WTC11 (cell line): ENCODE results near the gene PHOSPHO2.

Experiments
- ATF1 ChIP-seq: sonication (generic); formaldehyde crosslinking; IDR thresholded peaks from 2 replicates; pipeline ENCODE4 v1.8.1; 2023; ENCODE audit warnings: mild to moderate bottlenecking, moderate library complexity, missing genetic modification reagents
- CREM ChIP-seq: sonication (generic); formaldehyde crosslinking; IDR thresholded peaks from 2 replicates; pipeline ENCODE4 v1.8.1; 2022; ENCODE audit warnings: mild to moderate bottlenecking, missing genetic modification reagents, moderate library complexity
- ESRRA ChIP-seq: sonication (generic); formaldehyde crosslinking; IDR thresholded peaks from 2 replicates; pipeline ENCODE4 v1.8.1; 2022; ENCODE audit warnings: mild to moderate bottlenecking, missing genetic modification reagents, borderline replicate concordance
- GABPB1 ChIP-seq: sonication (generic); formaldehyde crosslinking; IDR thresholded peaks from 2 replicates; pipeline ENCODE4 v1.8.1; 2023; ENCODE audit warnings: mild to moderate bottlenecking, missing genetic modification reagents
- NFYB ChIP-seq: sonication (generic); formaldehyde crosslinking; conservative IDR thresholded peaks from 2 replicates; pipeline ENCODE4 v1.8.0; 2022; ENCODE audit warnings: low read depth, missing genetic modification reagents
- NR3C1 ChIP-seq: sonication (generic); formaldehyde crosslinking; conservative IDR thresholded peaks from 2 replicates; pipeline ENCODE4 v1.8.1; 2023; ENCODE audit warnings: low read depth, mild to moderate bottlenecking, missing genetic modification reagents
- SMAD4 ChIP-seq: sonication (generic); formaldehyde crosslinking; IDR thresholded peaks from 2 replicates; pipeline ENCODE4 v1.8.0; 2022; ENCODE audit warnings: mild to moderate bottlenecking, missing genetic modification reagents
- ZNF121 ChIP-seq: sonication (generic); formaldehyde crosslinking; IDR thresholded peaks from 2 replicates; pipeline ENCODE4 v1.8.0; 2023; ENCODE audit warnings: missing genetic modification reagents
- TF ChIP-seq, protein P1 (sequence below): fragments of 200-600 bp; IDR thresholded peaks from 2 replicates; pipeline ENCODE4 v1.8.0; 2022; ENCODE audit warnings: antibody characterized with exemption
- TF ChIP-seq, protein P2 (sequence below): fragments of 250-450 bp; sonication (Bioruptor Pico); IDR thresholded peaks from 2 replicates; pipeline ENCODE4 v1.9.0; 2021; ENCODE audit warnings: moderate library complexity, mild to moderate bottlenecking, inconsistent platforms, borderline replicate concordance
- TF ChIP-seq, protein P3 (sequence below): sonication (generic); formaldehyde crosslinking; IDR thresholded peaks from 2 replicates; pipeline ENCODE4 v1.8.0; 2022; ENCODE audit warnings: mild to moderate bottlenecking, missing genetic modification reagents
- TF ChIP-seq, protein P4 (sequence below): sonication (generic); formaldehyde crosslinking; conservative IDR thresholded peaks from 2 replicates; pipeline ENCODE4 v1.8.1; 2022; ENCODE audit warnings: mild to moderate bottlenecking, missing genetic modification reagents
- TF ChIP-seq, protein P5 (sequence below): sonication (generic); formaldehyde crosslinking; IDR thresholded peaks from 2 replicates; pipeline ENCODE4 v1.8.1; 2022; ENCODE audit warnings: missing genetic modification reagents, borderline replicate concordance

DNA sequence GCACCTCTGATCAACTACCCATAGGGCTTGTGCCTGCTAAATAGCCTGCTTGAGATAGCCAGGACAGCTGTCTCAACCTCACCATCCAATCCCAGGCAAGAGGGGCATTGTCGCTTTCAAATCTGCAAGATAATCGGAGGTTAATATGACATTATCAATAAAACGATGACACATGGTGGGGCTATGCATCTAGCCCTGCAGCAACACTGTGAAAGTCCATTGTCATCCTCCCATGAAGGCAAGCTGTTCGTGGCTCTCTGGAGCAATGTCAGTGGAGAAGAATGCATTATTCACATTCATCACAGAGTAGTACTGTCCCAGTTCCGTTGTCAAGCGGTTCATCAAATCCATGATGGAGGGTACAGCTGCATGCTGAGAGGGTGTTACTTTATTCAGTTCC is 20.4 kb downstream of the PHOSPHO2 start:
- TF ChIP-seq, protein P1, sequence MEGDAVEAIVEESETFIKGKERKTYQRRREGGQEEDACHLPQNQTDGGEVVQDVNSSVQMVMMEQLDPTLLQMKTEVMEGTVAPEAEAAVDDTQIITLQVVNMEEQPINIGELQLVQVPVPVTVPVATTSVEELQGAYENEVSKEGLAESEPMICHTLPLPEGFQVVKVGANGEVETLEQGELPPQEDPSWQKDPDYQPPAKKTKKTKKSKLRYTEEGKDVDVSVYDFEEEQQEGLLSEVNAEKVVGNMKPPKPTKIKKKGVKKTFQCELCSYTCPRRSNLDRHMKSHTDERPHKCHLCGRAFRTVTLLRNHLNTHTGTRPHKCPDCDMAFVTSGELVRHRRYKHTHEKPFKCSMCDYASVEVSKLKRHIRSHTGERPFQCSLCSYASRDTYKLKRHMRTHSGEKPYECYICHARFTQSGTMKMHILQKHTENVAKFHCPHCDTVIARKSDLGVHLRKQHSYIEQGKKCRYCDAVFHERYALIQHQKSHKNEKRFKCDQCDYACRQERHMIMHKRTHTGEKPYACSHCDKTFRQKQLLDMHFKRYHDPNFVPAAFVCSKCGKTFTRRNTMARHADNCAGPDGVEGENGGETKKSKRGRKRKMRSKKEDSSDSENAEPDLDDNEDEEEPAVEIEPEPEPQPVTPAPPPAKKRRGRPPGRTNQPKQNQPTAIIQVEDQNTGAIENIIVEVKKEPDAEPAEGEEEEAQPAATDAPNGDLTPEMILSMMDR = no peak
- TF ChIP-seq NR3C1 (CRISPR knock-in tag) (no peak), ESRRA (CRISPR knock-in tag) (no peak), ATF1 (CRISPR knock-in tag) (no peak), CREM (no peak), GABPB1 (no peak), SMAD4 (no peak), ZNF121 (CRISPR knock-in tag) (no peak), NFYB (no peak)
- TF ChIP-seq, protein P2, sequence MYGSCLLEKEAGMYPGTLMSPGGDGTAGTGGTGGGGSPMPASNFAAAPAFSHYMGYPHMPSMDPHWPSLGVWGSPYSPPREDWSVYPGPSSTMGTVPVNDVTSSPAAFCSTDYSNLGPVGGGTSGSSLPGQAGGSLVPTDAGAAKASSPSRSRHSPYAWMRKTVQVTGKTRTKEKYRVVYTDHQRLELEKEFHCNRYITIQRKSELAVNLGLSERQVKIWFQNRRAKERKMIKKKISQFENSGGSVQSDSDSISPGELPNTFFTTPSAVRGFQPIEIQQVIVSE = no peak
- TF ChIP-seq, protein P3, sequence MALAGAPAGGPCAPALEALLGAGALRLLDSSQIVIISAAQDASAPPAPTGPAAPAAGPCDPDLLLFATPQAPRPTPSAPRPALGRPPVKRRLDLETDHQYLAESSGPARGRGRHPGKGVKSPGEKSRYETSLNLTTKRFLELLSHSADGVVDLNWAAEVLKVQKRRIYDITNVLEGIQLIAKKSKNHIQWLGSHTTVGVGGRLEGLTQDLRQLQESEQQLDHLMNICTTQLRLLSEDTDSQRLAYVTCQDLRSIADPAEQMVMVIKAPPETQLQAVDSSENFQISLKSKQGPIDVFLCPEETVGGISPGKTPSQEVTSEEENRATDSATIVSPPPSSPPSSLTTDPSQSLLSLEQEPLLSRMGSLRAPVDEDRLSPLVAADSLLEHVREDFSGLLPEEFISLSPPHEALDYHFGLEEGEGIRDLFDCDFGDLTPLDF = no peak
- TF ChIP-seq, protein P4, sequence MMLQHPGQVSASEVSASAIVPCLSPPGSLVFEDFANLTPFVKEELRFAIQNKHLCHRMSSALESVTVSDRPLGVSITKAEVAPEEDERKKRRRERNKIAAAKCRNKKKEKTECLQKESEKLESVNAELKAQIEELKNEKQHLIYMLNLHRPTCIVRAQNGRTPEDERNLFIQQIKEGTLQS (CRISPR knock-in tag) = no peak
- TF ChIP-seq, protein P5, sequence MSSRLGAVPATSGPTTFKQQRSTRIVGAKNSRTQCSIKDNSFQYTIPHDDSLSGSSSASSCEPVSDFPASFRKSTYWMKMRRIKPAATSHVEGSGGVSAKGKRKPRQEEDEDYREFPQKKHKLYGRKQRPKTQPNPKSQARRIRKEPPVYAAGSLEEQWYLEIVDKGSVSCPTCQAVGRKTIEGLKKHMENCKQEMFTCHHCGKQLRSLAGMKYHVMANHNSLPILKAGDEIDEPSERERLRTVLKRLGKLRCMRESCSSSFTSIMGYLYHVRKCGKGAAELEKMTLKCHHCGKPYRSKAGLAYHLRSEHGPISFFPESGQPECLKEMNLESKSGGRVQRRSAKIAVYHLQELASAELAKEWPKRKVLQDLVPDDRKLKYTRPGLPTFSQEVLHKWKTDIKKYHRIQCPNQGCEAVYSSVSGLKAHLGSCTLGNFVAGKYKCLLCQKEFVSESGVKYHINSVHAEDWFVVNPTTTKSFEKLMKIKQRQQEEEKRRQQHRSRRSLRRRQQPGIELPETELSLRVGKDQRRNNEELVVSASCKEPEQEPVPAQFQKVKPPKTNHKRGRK (CRISPR knock-in tag) = no peak
